GM23248 (cell line): ENCODE data around the gene NMRK1. TPM values are rescaled to one million over a fixed set of nuclear protein-coding genes. Genes with fewer than 3 reads are reported as not detected.

Experiments
- DNase-seq: peaks from one replicate; pipeline ENCODE4 v3.0.0-alpha.2; 2015
- H2AFZ ChIP-seq: fragments of 200-600 bp; sonication (generic); 2 replicates; pipeline ENCODE4 v1.6.1; 2016; ENCODE audit warnings: antibody characterized with exemption
- H3F3A ChIP-seq: fragments of 200-600 bp; sonication (generic); 2 replicates; pipeline ENCODE4 v1.6.1; 2016; ENCODE audit warnings: mild to moderate bottlenecking, antibody characterized with exemption, mixed run types; ENCODE audit not compliant: insufficient read depth
- H3K27ac ChIP-seq: fragments of 200-600 bp; sonication (generic); 2 replicates; pipeline ENCODE4 v1.5.1; 2016; ENCODE audit warnings: mild to moderate bottlenecking
- H3K27me3 ChIP-seq: fragments of 200-600 bp; sonication (generic); replicated peaks from 2 replicates; pipeline ENCODE4 v1.6.1; 2016; ENCODE audit warnings: mild to moderate bottlenecking; ENCODE audit not compliant: insufficient read depth
- H3K36me3 ChIP-seq: fragments of 200-600 bp; sonication (generic); 2 replicates; pipeline ENCODE4 v1.6.1; 2016; ENCODE audit warnings: low read depth, mild to moderate bottlenecking
- H3K4me1 ChIP-seq: fragments of 200-600 bp; sonication (generic); 2 replicates; pipeline ENCODE4 v1.6.1; 2016; ENCODE audit warnings: mild to moderate bottlenecking; ENCODE audit not compliant: insufficient read depth
- H3K4me2 ChIP-seq: fragments of 200-600 bp; sonication (generic); one replicate; pipeline ENCODE4 v1.6.1; 2016; ENCODE audit warnings: mild to moderate bottlenecking; ENCODE audit not compliant: unreplicated experiment
- H3K4me3 ChIP-seq: fragments of 200-600 bp; sonication (generic); 2 replicates; pipeline ENCODE4 v1.5.1; 2016; ENCODE audit warnings: mild to moderate bottlenecking
- H3K79me2 ChIP-seq: fragments of 200-600 bp; sonication (generic); 2 replicates; pipeline ENCODE4 v1.6.1; 2016; ENCODE audit warnings: mild to moderate bottlenecking; ENCODE audit not compliant: insufficient read depth
- H3K9ac ChIP-seq: fragments of 200-600 bp; sonication (generic); 2 replicates; pipeline ENCODE4 v1.6.1; 2016; ENCODE audit warnings: mild to moderate bottlenecking
- H3K9me2 ChIP-seq: fragments of 200-600 bp; sonication (generic); 2 replicates; pipeline ENCODE4 v1.6.1; 2016; ENCODE audit warnings: mixed run types, mild to moderate bottlenecking, moderate library complexity; ENCODE audit not compliant: insufficient read depth
- H3K9me3 ChIP-seq: fragments of 200-600 bp; sonication (generic); one replicate; pipeline ENCODE4 v1.6.1; 2017; ENCODE audit warnings: low read depth
- H4K20me1 ChIP-seq: fragments of 200-600 bp; sonication (generic); 2 replicates; pipeline ENCODE4 v1.6.0; 2016; ENCODE audit not compliant: insufficient read depth
- EZH2 ChIP-seq: fragments of 200-600 bp; sonication (generic); IDR thresholded peaks from 2 replicates; pipeline ENCODE4 v1.6.1; 2018; ENCODE audit warnings: antibody characterized with exemption, mild to moderate bottlenecking; ENCODE audit not compliant: insufficient read depth, poor library complexity, severe bottlenecking
- EZH2phosphoT487 ChIP-seq: fragments of 200-600 bp; sonication (generic); IDR thresholded peaks from 2 replicates; pipeline ENCODE4 v1.6.1; 2018; ENCODE audit warnings: antibody characterized with exemption, moderate library complexity, mild to moderate bottlenecking, low read depth; ENCODE audit not compliant: insufficient read depth
- WGBS, 2 experiments: methylation state at CpG; one replicate each; pipeline ENCODE4 v1.1.6; 2015 to 2017; ENCODE audit warnings: low lambda C conversion rate in 2 of 2, low coverage in 1 of 2; ENCODE audit errors: missing lambda C conversion rate in 2 of 2; 5-methylcytosine and 5-hydroxymethylcytosine counted together
- in situ Hi-C: fragments of 300-500 bp; cut with MboI; formaldehyde crosslinking; loops from 2 replicates; pipeline ENCODE4 v1.15.0; 2020
- polyA plus RNA-seq: library from polyadenylated mRNA; unstranded; fragments of >200 nt; fragmentation: Nextera tagmentation; extraction: Ambion mirVana; gene quantifications from 2 replicates; pipeline ENCODE4 v1.2.1, GENCODE V29; 2016
- total RNA-seq: library from RNA; depleted of rRNA; stranded (reverse); fragments of >200 nt; shearing (Covaris generic); gene quantifications from 2 replicates; pipeline ENCODE4 v1.2.3, GENCODE V29; 2014

NMRK1 gene
- total and polyA plus RNA-seq, 2 experiments from 2014 or later, result 16.6 to 29.2 TPM

DNA sequence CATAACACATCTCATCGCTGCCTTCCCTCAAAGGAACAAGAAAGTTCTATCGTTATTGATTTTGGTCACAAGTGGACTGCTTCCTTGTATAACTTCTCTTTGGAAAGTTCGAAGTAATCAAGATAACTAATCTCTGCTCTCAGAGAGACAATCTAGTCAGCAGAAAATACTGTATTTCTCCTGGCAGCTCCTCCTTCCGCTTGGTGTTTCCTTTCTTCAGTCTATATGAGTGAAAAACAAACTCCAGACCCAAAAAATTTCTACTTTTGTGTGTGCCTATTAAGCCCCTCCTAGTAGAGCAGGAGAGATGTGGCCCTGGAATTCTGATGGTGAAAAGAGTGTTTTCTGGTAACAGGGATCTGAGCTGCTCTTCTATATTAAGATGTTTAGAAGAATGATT lies 24.8 kb upstream of the NMRK1 start:
- no peak overlapping the region for H3K4me2 ChIP-seq
- no peak overlapping the region for H2AFZ ChIP-seq
- H3K27me3 ChIP-seq, result no peaks in the 10 kb centered on the region
- no peak overlapping the region for H3K4me3 ChIP-seq
- H3K27ac ChIP-seq, result no peak overlapping the region
- no peaks in the 10 kb centered on the region for H3K9me3 ChIP-seq
- H3F3A ChIP-seq, result no peaks in the 10 kb centered on the region
- no peaks in the 10 kb centered on the region for H3K36me3 ChIP-seq
- H4K20me1 ChIP-seq, result no peaks in the 10 kb centered on the region
- no peak for DNase-seq
- TF ChIP-seq EZH2 (no peak), EZH2phosphoT487 (no peak)
- H3K9ac ChIP-seq, result no peak overlapping the region
- WGBS, 2 experiments, result 78 to 79% methylated on average over 4 of the region's 4 CpGs
- peaks cover 7% of the 10 kb centered on the region for H3K4me1 ChIP-seq
- no peaks in the 10 kb centered on the region; the same call in 1 of the 2 replicates for H3K9me2 ChIP-seq
- in situ Hi-C loops, result no loop called here
- H3K79me2 ChIP-seq, result peaks cover 96% of the 10 kb centered on the region

DNA sequence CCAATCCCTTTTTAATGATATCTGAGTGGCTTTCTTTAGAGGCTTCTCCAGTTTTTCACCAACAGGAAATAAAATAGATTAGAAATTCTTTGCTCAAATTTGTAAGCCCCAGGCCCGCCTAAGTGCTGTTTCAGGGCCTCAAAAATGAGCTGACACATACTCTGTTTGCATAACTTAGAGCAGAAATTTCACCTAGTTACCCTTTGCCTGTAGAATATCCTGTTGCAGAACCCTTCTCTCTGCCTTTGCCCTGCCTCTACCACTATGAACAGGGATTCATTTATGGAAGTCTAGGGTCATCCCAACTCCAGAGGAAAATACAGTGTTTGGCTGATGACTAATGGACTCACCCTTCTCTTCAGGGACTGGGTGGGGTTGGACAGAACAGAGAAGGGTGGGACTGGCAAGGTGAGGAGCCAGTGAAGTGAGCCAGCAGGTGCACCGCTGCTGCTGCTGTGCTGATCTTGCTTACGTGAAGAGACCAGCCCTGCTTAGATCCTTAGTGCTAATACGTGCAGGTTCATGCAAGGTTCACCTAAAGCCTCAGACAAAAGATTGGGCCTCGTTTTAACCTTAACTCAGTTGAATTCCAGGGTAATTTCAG lies 23.2 kb upstream of the NMRK1 start:
- Histone ChIP-seq H3K9me3 (no peaks in the 10 kb centered on the region), H3K79me2 (peaks cover 96% of the 10 kb centered on the region), H3K36me3 (no peaks in the 10 kb centered on the region), H3K9ac (no peak overlapping the region), H3K4me1 (peaks cover 7% of the 10 kb centered on the region), H4K20me1 (no peaks in the 10 kb centered on the region), H3K4me3 (no peak overlapping the region), H3K4me2 (no peak overlapping the region), H3K9me2 (no peaks in the 10 kb centered on the region), H2AFZ (no peak overlapping the region), H3F3A (no peaks in the 10 kb centered on the region), H3K27me3 (no peaks in the 10 kb centered on the region), H3K27ac (no peak overlapping the region)
- TF ChIP-seq EZH2, result no peak
- no peak for TF ChIP-seq EZH2phosphoT487
- DNase-seq, result no peak
- in situ Hi-C loops, result no loop called here
- WGBS, 2 experiments, result 94 to 96% methylated on average over 5 of the region's 5 CpGs

DNA sequence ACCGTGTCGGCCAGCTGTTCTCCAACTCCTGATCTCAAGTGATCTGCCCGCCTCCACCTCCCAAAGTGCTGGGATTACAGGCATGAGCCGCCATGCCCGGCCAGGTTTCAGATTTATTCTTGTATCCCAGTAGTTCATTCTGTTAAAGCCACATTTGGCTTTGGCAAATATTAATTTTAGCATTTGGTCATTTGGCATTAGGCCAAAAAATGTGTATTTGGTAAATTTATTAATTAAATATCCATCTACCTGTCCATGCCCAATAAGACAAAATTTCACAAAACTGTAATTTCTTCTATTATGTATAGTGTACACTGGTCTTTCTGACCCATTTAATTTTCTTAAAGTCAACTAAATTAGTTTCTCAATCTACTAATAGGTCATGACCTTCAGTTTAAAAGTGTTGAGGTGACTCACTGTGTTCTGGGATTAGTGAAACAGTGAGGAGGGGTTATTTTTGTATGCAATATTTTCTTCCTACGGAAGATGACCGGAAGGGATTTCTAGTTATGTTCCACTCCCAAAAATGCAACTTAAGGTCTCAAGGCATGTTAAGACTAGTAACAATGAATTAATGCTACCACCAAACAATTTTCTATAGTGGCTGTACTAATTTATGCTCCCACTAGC lies 21.4 kb upstream of the NMRK1 start:
- H3K4me3 ChIP-seq, result no peak overlapping the region
- H3K9ac ChIP-seq, result no peak overlapping the region
- H3K4me2 ChIP-seq, result no peak overlapping the region
- H3F3A ChIP-seq, result no peaks in the 10 kb centered on the region
- H3K27me3 ChIP-seq, result no peaks in the 10 kb centered on the region
- no peak overlapping the region for H2AFZ ChIP-seq
- H3K27ac ChIP-seq, result peak overlapping the region; percentile 44; the same call in 1 of the 2 replicates
- peaks cover 7% of the 10 kb centered on the region for H3K4me1 ChIP-seq
- H3K36me3 ChIP-seq, result no peaks in the 10 kb centered on the region
- no peak for DNase-seq
- no peaks in the 10 kb centered on the region for H3K9me2 ChIP-seq
- in situ Hi-C loops, result no loop called here
- H3K9me3 ChIP-seq, result no peaks in the 10 kb centered on the region
- no peaks in the 10 kb centered on the region for H4K20me1 ChIP-seq
- no peak for TF ChIP-seq EZH2phosphoT487
- no peak for TF ChIP-seq EZH2
- H3K79me2 ChIP-seq, result peaks cover 96% of the 10 kb centered on the region
- 96 to 99% methylated on average over 7 of the region's 7 CpGs for WGBS, 2 experiments

DNA sequence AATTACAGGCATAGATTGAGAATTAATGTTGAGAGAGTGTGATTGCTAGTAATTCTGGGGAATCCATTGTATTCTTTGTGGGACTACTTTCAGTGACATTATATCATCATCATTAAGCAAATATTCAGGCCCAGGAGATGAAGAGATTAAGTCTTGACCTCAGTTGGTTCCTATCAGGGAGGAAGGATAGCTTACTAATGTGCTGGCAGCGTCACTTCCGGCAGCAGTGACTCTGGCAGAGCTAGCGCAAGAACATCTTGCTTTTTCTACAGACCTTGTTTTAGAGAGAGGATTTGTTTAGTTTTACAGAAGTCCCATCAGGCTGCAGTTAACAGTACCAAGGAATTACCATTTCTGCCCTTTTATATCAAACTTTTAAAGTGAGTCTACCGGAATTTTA lies 20.6 kb upstream of the NMRK1 start:
- no peaks in the 10 kb centered on the region for H3K9me2 ChIP-seq
- no peak overlapping the region for H3K4me3 ChIP-seq
- peaks cover 7% of the 10 kb centered on the region for H3K4me1 ChIP-seq
- H3F3A ChIP-seq, result no peaks in the 10 kb centered on the region
- no peaks in the 10 kb centered on the region for H4K20me1 ChIP-seq
- peak; percentile 71 for DNase-seq
- H3K36me3 ChIP-seq, result no peaks in the 10 kb centered on the region
- H3K9me3 ChIP-seq, result no peaks in the 10 kb centered on the region
- peak overlapping the region; percentile 24 for H3K4me2 ChIP-seq
- H2AFZ ChIP-seq, result peak overlapping the region; percentile 19
- TF ChIP-seq EZH2phosphoT487 (no peak), EZH2 (no peak)
- H3K9ac ChIP-seq, result no peak overlapping the region
- WGBS, 2 experiments, result 34 to 43% methylated on average over 4 of the region's 4 CpGs
- peaks cover 96% of the 10 kb centered on the region for H3K79me2 ChIP-seq
- peak overlapping the region; percentile 44 for H3K27ac ChIP-seq
- no peaks in the 10 kb centered on the region for H3K27me3 ChIP-seq
- in situ Hi-C loops, result no loop called here
